ENCODE results near the gene MRPS24.

GRCh38 chr7:43905956-43906330 is 36.6 kb upstream of the MRPS24 start:
- TF ChIP-seq, protein P1, sequence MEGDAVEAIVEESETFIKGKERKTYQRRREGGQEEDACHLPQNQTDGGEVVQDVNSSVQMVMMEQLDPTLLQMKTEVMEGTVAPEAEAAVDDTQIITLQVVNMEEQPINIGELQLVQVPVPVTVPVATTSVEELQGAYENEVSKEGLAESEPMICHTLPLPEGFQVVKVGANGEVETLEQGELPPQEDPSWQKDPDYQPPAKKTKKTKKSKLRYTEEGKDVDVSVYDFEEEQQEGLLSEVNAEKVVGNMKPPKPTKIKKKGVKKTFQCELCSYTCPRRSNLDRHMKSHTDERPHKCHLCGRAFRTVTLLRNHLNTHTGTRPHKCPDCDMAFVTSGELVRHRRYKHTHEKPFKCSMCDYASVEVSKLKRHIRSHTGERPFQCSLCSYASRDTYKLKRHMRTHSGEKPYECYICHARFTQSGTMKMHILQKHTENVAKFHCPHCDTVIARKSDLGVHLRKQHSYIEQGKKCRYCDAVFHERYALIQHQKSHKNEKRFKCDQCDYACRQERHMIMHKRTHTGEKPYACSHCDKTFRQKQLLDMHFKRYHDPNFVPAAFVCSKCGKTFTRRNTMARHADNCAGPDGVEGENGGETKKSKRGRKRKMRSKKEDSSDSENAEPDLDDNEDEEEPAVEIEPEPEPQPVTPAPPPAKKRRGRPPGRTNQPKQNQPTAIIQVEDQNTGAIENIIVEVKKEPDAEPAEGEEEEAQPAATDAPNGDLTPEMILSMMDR (IDR thresholded peaks at IDR 0.05): no peak
- TF ChIP-seq POLR2AphosphoS5 (IDR thresholded peaks at IDR 0.05) (no peak), POLR2A (IDR thresholded peaks at IDR 0.05) (no peak), EP300 (IDR thresholded peaks at IDR 0.05; ENCODE audit: low read depth) (no peak)

Measured in transverse colon (tissue), 4 donors.